Measurements from ENCODE around the gene UGT1A5.

UGT1A5 gene

DNA sequence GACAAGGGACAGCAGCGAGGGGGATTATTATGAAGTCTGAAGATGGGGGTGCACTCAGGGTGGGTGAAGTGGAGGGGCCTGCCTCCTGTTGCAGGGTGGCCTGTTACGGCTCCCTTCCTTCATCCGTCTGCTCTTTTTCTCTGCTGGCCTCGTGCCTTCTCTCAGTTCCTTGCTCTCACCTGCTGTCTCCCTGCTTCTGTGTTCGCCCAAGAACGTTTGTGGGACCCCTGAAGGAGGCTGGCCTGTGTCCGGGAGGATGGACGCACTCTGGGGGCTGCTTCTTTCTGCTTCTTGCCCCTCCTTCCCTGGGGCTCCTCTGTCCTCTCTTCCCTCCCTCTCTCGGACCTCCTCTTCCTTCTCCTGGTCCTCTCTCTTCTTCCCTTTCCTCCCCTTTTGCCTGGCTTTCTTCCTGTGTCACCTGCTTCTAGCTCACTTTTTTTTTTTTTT, 79.2 kb downstream of the UGT1A5 start:
- no peak for DNase-seq

DNA sequence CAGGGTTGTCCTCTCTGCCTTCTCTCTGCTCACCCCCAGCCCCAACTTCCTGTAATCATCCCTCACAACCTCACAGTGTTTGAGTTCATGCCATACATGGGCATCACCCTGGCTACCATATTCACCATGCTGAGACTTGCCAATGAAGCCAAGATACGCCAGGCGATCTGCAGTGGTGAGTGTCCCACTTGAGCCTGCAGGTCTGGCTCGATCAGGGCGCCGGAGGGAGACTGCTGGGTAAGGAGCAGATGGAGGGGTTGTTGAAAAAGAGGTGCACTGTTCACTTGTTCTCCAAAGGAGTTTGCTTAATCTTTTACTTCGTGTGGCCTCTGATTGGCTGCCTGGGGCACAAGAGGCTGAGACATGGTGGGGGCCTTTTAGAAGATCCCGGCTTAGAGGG, 80.0 kb downstream of the UGT1A5 start:
- DNase-seq, result no peak

DNA sequence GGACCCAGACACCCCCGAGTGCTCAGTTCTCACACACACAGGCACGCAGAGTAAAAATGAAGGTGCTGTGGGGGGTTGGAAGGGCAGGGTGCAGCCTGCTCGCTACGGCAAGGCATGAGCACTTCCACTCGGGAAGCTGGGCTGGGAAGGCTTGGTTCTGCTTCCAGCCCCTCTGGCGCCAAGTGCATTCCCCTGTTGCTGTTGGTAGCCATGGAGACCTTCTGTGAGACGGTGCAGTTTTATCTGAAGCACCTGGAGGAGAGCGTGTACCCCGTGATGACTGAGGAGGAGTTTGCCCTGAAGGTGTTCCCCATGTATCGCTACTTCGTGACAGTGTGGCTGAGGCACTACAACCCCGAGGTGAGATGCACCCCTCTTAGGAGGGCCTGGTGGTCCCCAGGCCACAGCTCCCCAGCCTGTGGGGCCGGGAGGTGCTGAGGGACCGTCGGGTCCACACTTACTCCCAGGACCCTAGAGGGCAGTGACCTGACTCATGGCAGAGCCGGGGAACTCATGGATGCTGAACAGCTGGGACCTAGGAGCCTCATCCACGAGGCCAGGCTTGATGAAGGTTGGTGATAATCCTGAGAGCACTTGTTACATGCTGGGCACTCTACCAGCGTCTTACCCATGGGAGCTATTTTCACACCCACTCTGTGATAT, 80.9 kb downstream of the UGT1A5 start:
- DNase-seq, result no peak

DNA sequence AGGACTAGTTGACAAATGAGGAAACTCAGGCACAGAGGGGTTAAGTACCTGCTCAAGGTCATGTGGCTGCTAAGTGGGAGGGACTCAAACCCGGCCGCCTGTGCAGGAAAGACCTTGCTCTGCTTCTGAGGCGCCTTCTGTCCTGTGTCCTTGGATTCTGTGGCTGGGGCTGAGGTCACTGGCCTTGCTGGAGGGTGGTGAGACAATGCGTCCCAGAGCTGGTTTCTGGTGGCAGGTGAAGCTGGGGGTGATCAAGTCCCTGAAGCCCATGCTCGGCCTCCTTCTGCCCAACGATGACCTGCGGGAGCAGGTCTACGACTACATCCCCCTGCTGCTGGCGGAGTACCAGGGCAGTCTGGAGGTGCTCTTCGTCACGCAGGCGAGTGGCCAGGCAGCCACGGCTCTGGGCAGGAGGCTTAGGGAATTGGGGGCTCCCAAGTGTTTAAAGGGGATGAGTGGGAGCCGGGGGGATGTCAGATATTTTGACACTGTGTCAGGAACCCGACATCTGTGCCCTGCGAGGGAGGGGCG, 81.5 kb downstream of the UGT1A5 start:
- no peak for DNase-seq

DNA sequence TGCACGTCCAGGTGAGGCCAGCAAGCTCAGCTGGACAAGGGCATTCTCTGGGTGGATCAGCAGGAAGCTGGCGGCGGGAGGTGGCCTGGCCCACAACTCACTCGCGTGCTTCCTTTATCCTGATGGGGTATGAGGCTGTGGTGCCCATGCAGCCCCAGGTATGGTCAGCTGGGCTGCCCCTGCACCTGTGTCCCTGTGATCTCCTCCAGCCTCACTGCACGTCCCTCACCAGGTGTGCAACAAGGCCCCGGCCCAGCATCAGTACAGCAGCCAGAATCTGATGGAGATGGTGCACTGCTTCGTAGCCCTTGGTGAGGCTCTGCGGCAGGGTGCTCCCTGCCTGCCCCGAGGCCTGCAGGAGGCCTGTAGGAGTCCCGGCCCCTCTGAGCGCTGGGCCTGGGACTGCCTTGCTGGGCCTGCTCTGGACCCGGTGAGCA, 83.0 kb downstream of the UGT1A5 start:
- DNase-seq, result no peak

DNA sequence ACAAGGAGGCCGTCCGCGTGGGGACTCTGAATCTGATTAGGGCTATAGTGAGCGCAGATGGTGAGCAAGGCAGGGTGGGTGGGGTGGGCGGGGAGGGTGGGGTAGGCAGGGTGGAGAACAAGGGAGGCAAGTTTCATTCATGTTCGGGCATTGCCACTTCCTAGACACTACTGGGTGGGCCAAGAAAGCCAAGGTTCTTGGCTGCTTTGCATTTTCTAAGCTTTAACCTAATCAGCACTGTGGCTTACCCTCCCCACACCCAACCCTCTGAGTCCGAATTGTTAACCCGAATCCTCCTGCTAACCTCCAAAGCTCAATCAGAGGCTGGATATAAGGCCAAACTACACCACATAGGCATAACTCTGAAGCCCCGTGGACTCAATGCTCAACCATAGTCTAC, 83.5 kb downstream of the UGT1A5 start:
- DNase-seq, result no peak

DNA sequence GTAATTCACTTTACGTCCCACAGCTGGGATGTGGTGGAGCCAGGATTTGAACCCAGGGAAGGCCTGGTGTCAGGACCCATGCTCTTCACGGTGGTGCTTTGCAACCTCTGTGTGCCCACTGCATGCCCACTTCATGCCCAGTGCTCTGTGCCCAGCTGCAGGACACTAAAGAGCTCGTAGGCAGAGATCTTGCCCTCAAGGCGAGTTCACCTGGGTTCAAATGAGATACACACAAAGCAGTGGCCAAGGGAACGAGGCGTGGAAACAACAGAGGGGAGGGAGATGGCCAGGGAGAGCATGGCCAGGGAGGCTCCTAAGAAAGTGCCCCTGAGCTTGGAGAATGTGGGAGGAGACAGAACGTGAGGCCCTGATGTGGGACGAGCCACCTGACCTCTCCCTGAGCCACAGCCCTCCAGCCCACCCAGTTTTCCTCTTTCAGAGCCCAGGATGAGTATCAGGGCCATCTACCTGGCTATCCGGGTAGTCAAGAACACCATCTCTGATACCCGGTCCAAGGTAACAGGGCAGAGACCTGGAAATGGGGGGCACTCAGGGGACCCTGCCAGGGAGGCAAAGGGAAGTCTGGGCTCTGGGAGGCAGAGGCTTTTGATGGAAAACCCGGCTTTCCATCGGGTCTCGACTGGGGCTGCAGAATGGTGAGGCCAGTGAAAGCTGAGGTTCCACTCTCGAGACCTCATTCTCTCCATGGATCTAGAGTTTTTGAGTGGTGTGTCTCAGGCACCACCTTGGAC, 85.8 kb downstream of the UGT1A5 start:
- no peak for DNase-seq

DNA sequence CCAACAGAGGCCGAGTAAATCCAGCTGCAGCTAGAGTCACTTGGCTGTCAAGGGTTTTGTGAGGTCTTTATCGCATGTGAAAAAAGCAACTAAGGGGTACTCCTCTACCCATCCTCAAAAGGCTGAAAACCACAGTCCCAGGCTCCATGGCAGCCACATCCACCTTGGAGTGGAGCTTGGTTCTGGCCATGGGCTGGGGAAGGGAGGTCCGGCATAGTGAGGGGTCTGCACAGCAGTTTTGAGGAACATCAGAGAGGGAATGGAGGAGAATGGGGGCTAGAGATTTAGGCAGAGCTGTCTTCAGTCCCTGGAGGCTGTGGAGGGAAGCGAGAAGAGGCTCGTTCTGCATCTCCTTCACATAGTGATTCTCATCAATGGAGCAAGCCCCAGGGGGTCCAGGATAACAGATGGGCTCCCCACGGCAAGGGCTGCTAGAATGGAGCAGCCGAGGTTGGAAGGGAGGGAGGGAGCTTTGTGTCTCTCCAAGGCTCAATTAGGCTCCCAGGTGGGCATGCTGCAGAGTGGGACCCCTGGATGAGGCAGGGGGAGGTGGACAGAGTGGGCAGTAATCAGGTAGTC, 86.5 kb downstream of the UGT1A5 start:
- DNase-seq, result no peak

DNA sequence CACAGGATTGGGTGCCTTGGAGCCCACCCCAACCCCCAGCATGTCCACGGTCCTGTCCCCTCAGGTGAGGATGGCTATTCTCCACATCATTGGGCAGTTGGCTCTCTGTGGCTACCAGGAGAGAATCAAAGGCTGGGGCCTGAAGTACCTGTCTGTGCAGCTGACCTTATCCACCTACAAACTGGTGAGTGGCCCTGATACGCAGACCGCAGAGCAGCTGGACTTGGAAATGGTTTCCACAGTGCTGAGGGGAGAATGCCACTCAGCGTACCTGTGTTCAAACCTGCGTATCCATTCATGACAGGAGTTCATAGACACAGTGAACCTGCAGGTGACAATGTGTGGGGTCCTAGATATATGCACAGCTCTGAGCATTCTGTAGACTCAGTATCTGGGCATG, 87.0 kb downstream of the UGT1A5 start:
- no peak for DNase-seq

DNA sequence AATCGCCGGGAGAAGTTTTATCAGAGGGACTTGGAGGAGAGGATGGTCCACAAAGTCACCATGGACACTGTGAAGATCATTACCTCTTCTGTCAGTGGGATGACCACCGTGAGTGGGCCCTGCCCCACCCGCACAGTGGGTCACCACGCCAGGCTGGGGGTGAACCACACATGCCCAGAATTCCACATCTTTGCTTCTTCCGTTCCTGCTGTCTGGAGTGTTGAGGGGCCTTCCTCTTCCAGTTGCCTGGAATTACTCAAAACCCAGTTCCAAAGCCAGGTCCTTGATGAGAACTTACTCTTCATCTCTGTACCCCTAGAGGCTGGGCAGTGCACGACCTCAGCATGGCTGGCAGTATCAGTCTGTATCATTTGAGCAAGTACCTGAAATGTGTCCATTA, 87.5 kb downstream of the UGT1A5 start:
- no peak for DNase-seq

DNA sequence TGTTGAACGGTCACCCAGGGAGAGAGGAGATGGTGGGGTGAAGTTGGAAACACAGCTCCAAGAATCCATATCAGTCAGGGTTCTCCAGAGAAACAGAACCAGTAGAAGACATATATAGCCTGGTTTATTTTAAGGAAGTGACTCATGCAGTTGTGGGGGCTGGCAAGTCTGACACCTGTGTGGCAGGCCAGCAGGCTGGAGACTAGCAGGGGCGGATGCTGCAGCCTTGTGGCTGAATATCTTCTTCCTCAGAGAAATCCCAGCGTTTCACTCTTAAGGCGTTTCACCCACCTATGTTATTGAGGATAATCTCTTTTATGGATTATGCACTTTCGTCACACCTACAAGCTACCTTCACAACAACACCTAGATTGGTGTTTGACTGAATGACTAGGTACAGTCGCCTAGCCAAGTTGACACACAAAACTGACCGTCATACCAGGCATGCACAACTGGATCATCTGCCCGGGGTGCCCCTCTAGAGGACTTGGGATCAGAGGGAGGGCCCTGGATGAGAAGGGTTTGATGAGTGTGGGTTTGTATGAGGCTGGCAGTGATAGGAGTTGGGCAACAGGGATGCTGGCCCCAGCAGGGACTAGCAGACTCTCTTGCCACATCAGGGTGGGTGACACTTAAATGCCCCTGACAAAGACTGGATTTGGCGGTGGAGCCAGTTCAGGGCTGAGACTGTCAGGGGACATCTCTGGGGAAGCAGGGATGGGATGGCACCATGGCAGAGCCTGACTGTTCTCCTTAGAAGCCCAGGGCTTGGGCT, 88.8 kb downstream of the UGT1A5 start:
- no peak for DNase-seq

DNA sequence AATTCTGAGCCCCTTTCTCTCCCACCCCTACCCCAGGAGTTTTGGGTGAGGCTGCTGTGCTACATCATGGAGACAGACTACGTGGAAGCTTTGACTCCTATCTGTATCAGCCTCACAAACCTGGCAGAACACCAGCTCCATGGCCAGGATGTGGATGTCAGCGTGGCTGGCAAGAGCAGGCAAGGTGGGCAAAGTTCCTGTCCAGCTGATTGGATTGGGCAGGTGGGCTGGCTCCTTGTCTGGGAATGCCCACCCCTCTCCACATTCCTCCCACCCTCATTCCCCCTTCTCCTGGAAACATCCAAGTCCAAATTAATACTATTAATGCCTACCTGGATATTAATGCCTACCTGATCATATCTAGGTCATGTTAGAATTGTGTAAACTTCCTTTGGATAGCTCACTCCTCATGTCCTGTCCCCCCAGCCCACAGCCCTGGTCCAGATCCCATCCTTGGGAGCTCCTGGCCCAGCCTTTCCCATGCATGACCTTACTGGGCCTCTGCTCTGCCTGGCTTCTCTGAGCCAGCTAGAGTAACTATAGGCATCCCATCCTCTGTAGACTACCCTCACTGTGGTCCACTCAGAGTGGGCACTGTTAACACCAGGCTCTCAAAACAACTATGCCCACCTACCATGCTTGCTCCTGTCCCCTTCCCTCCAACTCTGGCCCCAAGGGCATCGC, 89.6 kb downstream of the UGT1A5 start:
- DNase-seq, result no peak

DNA sequence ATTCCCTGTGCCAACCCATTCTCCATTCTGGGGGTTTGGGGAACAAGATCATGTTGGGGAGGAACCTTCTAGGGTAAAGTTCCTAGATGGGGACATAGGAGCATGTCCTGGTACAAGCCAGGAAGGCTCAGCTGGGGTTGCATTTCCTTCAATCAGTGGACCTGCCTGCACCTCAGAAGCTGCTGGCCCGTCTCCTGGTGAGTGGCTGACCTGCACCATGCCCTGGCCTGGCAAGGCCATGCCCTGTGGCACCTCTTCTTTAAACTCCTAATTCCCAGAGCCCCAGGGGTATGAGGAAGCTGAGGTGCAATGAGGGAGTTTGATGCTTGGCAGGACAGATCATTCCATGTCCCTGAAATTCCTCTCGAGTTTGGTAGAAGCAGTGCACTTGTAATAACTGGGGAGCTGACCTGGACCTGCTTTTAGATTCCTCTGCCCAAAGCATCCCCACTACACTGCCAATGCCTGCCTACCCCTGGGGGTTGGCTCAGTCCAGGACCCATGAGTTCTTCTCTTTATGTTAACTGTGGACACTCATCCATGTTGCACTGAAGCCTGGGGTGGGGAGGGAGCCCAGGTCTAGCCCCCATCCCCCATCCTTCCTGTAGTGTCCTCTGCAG, 90.7 kb downstream of the UGT1A5 start:
- DNase-seq, result no peak

DNA sequence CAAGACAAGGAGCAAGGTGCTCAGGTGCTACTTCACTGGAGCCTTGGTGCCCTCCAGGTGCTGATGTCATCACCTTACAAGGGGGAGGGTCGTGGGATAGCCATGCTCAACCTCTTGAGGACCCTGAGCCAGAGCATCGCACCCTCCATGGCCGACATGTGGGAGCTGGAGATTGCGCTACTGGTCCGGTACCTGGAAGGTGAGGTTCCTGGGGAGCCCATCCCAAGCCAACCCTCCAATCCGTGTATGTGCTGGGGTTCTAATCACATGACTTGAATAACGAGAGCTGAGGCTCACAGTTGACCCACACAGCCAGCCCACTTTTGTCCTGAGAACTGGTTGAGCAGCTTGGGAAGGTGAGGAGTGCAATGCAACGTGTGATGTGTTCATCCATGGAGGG, 91.3 kb downstream of the UGT1A5 start:
- no peak for DNase-seq

DNA sequence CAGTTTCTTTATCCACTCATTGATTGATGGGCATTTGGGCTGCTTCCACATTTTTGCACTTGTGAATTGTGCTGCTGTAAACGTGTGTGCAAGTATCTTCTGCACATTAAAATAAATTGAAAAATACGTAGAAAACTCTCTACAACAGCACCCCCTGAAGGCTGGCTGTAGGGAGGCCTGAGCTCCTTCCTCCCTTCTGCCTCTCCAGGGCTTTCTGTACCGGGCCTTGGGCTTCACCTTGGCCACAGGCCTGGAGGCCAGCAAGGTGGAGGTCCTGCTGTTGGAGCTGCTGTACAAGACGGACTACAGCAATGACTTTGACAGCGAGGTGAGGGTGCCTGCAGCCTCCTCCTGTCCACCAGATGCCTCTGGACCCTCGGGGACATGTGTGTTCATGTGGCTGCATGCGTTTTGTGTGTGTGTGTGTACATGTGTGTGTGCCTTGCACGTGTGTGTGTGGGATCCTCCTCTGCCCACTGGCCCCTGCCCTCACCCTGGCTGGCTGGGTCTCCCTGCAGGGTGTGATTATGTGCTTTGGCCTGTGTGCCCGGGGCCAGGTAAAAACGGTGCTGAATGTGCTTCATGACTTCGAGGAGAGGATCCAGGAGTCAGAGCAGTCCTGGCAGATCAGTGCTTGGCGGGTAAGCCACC, 94.6 kb downstream of the UGT1A5 start:
- DNase-seq, result no peak

DNA sequence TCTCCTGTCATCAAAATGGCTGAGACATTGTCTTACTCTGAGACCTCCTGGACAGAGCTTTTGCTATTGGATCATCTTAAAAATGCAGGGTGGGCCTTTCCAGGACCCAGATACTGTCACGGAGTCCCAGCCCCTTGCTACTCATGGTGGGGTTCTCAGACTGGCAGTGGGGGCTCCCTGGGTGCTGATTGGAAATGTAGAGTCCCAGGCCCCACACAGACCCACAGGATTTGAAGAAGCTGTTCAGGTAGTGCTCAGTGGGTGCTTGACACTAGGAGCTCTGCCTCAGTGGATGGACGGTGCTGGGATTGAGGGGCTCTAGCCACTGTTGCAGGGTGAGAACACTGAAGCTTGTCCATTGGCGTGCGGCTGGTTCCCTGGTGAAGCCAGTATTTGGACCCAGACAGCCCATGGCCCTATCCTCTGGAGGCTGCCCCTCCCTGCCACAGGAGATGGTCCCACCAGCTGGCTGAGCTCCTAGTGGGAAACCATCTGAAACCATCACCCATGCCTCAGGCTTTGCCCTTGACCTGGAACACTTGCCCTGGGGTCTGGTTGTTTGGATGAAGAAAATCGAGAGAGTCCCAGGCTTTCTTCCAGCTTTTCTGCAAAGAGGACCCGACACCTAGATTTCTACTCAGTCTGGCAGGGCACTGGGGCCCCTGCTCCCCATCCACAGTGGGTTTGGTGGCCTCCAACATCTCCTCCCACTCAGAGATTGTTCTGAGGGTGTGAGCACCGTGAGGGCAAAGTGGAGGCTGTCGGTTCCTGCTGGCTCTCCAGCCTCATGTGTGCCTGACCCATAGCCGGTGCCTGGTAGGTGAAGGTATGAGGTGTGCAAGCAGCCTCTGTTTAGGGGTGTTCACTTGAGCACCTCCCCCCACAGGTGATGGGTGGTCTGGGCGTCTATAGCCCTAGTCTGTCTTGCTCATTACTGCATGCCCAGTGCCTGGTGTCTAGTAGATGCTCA, 95.5 kb downstream of the UGT1A5 start:
- DNase-seq, result no peak

DNA sequence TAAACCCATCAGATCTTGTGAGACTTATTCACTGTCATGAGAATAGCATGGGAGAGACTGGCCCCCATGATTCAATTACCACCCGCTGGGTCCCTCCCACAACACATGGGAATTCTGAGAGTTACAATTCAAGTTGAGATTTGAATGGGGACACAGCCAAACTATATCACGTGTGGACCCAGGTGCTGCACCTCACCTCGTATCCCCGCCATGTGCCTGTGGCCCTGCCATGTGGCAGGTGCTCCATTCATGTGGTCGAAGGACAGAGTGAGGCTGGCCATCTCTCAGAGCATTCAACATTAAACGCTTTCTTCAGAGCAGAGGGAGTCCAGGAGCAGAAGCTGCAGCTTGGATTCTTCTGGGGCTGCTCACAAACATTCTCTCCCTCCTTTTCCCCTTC, 97.7 kb downstream of the UGT1A5 start:
- DNase-seq, result no peak

DNA sequence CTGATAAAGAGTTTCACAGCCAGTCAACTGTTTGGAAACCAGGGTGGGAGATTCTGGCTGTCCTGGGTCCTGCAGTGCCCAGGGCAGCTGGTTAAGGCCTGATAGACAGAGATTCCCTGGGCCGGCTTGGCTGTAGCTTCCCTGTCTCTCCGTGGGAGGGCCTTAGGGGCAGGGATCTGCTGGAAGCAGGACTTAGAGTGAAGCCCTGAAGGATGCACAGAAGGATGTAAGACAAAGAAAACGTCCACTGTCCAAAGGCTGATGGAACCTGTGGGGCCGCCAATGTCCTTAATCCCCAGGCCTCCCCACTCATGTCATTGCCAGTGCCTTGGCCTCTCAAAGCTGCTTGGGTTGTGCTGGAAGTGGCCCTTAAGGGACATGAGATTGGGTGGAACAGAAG, 98.4 kb downstream of the UGT1A5 start:
- DNase-seq, result no peak

DNA sequence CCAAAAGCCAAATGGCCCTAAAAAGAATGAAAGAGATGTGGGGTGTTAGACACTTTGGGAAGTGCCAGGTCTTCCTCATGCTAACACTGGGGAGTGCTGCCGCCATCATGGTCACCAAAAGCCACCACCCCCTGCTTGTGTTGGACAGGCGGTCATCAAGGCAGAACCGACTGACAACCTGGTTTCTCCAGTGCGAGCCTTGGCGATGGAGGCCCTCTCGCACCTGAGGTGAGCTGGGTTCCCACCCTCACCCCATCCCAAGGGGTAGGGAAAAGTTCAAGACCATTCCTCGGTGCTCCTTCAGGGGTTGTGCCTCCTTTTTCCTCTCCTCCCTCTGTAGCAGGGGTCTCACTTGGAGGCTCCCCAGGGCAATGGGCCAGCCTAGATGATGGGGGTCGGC, 99.0 kb downstream of the UGT1A5 start:
- no peak for DNase-seq

Measured in CD4-positive, alpha-beta T cell treated with Interleukin-21 for 1 hour (primary cell).